ENCODE measurements around the gene RHOC.

RHOC gene

DNA sequence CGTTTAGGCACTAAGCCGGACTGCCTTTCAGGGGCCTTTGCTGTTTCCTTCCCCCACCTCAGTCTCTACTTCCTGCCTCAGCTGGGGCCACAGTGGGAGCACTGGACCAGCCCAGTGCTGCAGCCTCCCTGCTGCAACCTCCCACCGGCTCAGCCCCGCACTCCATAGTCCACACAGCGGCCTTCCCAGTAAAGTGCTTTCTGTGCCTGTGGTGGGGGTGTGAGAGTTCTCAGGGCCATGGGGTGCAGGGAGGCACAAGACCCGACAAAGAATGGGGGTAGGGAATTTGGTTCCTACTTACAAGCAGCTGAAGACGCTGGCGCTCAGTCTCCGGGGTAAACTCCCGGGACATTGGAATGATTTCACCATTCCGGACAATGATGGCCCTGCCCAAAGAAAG, 4.7 kb upstream of the RHOC start:
- TF ChIP-seq CTCF (conservative IDR thresholded peaks at IDR 0.05; ENCODE audit: low read length), result no peak
- DNase-seq (ENCODE audit: low read depth), result no peak
- no peak overlapping the region for H3K4me3 ChIP-seq (ENCODE audit: low read length)

- no peak for DNase-seq (ENCODE audit: low read depth)
- TF ChIP-seq CTCF (conservative IDR thresholded peaks at IDR 0.05; ENCODE audit: low read length), result no peak
- no peak overlapping the region for H3K4me3 ChIP-seq (ENCODE audit: low read length)
Observed at GRCh38 chr1:112711041-112711440, 4.1 kb upstream of the RHOC start.

GRCh38 chr1:112710586-112710985, 3.7 kb upstream of the RHOC start:
- H3K4me3 ChIP-seq (ENCODE audit: low read length), result no peak overlapping the region
- no peak for TF ChIP-seq CTCF (conservative IDR thresholded peaks at IDR 0.05; ENCODE audit: low read length)
- no peak for DNase-seq (ENCODE audit: low read depth)

GRCh38 chr1:112710159-112710558, 3.2 kb upstream of the RHOC start:
- no peak for DNase-seq (ENCODE audit: low read depth)
- TF ChIP-seq CTCF (conservative IDR thresholded peaks at IDR 0.05; ENCODE audit: low read length), result no peak
- H3K4me3 ChIP-seq (ENCODE audit: low read length), result no peak overlapping the region

DNA sequence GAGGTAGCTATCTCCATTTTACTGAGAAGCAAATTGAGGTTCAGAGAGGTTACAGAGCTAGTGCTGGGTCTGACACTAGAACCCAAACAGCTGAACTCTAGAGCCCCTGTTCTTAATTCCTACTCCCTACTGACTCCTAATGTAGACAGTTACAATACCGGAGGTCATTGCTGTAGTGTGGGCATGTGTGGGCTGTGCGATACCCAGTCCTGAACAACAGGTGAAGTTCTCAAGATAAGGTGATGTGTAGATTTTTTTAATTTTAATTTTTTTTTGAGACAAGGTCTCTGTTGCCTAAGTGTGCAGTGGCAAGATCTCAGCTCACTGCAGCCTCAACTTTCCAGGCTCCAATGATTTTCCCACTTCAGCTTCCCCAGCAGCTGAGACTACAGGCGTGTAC, 1.6 kb upstream of the RHOC start:
- no peak overlapping the region for H3K4me3 ChIP-seq (ENCODE audit: low read length)
- no peak for TF ChIP-seq CTCF (conservative IDR thresholded peaks at IDR 0.05; ENCODE audit: low read length)
- no peak for DNase-seq (ENCODE audit: low read depth)

DNA sequence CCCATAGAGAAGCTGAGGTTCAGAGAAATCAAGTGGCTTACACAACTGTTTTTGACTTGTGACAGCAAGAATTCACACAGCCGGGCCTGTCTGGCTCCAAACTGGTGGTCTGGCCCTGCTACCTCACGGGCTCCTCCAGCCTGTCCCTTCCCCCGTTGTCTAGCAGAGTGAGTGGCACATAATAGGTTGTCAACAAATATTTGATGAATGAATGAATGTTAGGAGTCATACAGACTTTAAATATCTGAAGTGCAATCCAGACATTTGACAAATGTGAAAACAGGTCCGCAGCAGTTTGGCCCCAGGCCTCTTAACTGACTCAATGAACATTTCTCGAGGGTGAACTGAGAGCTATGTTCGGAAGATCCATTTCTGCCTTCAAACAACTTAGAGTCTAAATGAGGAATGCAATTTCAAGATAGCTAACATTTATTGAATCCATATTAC, 1.1 kb upstream of the RHOC start:
- H3K4me3 ChIP-seq (ENCODE audit: low read length), result no peak overlapping the region
- TF ChIP-seq CTCF (conservative IDR thresholded peaks at IDR 0.05; ENCODE audit: low read length), result no peak
- DNase-seq (ENCODE audit: low read depth), result no peak

GRCh38 chr1:112707221-112708001, 484 bp upstream of the RHOC start:
- peak; percentile 70 for TF ChIP-seq CTCF (conservative IDR thresholded peaks at IDR 0.05; ENCODE audit: low read length)
- peak overlapping the region; percentile 68 for H3K4me3 ChIP-seq (ENCODE audit: low read length)
- peak; percentile 84 for DNase-seq (ENCODE audit: low read depth)
